Upper lobe of left lung (tissue), 4 donors: Measurements from ENCODE around the gene SCO1.

Experiments
- EP300 ChIP-seq, 4 donors: sonication (generic); formaldehyde crosslinking; IDR thresholded peaks; one replicate each; pipeline ENCODE4 v1.5.1; 2017; ENCODE audit warnings: antibody characterized with exemption in 4 of 4, control low read depth in 2 of 4
- POLR2AphosphoS5 ChIP-seq, 2 donors: sonication (generic); formaldehyde crosslinking; IDR thresholded peaks; one replicate each; pipeline ENCODE4 v1.5.1; 2017; ENCODE audit warnings: antibody characterized with exemption in 2 of 2
- TF ChIP-seq, protein P1 (sequence below), 6 experiments: fragments of 450-650 bp in 4 of 6; fragments of 200-600 bp in 2 of 6; sonication (generic) in 2 of 6; IDR thresholded peaks; one replicate each; pipeline ENCODE4 v1.5.1; 2016 to 2019; ENCODE audit warnings: antibody characterized with exemption in 6 of 6

DNA sequence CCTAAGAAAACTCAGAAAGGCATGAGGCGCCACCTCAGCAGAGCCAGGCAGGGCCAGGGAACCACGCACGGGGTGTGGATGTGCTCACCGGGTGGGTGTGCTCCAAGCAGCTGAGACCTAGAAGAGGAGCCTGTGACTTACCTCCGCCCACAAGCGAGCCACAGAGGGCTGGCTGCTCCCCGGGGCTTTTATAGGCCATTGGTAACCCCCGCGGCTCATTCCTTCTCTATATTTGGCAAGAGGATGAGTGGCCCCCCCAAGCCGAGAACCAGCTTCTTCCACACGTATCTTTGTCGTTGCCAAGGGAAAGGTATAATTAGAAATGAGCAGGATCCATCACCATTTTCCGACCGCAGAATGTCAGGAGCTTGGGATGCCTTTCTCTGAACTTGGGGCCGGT lies 40.2 kb downstream of the SCO1 start, which contains the start of gene MYH3:
- TF ChIP-seq POLR2AphosphoS5 (IDR thresholded peaks at IDR 0.05) (no peak), EP300 (IDR thresholded peaks at IDR 0.05) (no peak)
- TF ChIP-seq, protein P1, sequence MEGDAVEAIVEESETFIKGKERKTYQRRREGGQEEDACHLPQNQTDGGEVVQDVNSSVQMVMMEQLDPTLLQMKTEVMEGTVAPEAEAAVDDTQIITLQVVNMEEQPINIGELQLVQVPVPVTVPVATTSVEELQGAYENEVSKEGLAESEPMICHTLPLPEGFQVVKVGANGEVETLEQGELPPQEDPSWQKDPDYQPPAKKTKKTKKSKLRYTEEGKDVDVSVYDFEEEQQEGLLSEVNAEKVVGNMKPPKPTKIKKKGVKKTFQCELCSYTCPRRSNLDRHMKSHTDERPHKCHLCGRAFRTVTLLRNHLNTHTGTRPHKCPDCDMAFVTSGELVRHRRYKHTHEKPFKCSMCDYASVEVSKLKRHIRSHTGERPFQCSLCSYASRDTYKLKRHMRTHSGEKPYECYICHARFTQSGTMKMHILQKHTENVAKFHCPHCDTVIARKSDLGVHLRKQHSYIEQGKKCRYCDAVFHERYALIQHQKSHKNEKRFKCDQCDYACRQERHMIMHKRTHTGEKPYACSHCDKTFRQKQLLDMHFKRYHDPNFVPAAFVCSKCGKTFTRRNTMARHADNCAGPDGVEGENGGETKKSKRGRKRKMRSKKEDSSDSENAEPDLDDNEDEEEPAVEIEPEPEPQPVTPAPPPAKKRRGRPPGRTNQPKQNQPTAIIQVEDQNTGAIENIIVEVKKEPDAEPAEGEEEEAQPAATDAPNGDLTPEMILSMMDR (IDR thresholded peaks at IDR 0.05), result no peak
